Middle frontal gyrus (tissue), 1 donor: Measurements from ENCODE around the gene CLDN4.
"Not testable (repeated sequence)": the region's sequence is repeated elsewhere in the genome, so short reads cannot be mapped to it uniquely, and the experiment has no call there.

ENCODE experiments used
- DNase-seq: peaks from one replicate; pipeline ENCODE4 v3.0.0-alpha.2; 2015; ENCODE audit warnings: low spot score; ENCODE audit errors: extremely low spot score

CLDN4 gene

DNA sequence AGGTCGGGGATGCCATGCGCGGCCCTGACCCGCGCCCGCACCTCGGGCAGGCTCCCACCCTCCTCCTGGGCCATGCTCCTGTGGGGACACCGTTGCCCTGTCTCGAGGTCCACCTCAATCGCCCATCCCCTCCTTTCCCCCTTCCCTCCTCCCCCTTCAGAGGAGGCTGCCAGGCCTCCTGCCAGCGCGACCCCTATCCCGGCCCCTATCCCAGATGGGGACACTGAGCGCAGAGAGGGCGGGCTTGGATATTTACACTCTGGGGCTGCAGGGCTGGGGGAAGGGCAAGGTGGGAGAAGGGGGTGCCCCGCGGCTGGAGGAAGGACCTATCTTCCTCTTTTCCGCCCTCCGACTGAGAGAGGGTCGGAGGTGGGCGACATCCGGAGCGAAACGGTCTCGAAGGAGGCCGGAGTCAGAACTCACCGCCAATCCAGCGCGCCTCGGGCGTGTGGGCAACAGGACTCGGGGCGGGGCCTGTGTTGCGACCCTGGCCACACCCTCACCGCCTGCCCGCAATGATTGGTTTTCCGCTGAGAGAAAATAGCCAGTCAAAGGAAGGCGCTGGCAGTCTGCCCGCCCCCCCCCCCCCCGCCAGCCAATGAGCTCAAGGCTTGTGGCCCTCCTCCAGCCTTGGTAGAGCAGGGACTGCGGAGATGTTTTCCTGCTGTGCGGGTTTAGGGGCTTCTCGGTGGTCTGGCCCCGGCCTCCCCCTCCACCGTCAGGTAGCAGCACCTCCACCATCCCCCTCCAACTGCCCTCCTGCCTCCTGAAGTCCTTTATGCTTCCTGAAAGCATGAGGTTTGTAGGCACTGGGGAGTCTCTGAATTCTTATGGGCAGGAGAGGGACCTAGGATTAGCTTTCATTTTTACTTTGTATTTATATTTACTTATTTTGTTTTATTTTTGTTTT is 11.5 kb downstream of the CLDN4 start, which contains the start of gene METTL27:
Gene METTL27, minus strand, starts transcription at position 450 of the 910 bp plus-strand sequence. Its CDS starts 376 bp downstream, at position 74.
- peak; percentile 76 for DNase-seq

DNA sequence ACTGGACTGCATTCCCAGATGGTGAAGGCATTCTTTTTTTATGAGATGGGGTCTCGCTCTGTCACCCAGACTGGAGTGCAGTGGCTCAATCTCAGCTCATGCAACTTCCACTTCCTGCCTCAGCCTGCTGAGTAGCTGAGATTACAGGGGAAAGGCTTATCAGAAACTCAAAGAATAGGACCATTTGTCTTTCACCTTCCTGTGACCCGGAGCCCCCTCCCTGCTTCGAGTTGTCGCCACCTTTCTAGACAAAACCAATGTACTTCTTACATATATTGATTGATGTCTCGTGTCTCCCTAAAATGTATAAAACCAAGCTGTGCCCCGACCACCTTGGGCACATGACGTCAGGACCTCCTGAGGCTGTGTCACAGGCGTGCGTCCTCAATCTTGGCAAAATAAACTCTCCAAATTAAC is 13.3 kb downstream of the CLDN4 start:
- DNase-seq, result no peak

DNA sequence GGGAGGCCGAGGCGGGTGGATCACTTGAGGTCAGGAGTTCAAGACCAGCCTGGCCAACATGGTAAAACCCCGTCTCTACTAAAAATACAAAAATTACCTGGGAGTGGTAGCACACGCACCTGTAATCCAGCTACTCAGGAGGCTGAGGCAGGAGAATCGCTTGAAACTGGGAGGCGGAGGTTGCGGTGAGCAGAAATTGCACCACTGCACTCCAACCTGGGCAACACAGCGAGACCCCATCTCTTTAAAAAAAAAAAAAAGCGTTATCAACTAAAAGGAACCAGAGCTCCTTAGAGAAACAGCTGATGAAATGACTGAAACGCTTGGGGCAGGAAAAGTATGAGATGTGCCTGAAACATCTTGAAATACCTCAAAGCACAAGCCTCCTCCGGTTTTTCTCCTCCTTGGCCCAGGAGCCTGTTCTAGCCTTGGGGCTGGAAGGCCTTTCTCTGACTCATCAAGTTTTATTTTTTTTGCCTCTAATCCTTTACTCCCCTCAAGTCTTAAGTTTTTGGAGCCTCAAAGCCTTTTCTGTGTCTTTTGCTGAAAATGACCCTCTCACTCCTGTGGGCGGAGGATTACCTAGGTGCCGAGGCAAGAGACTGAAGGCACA is 14.2 kb downstream of the CLDN4 start:
- no peak for DNase-seq

- DNase-seq, result not testable (repeated sequence)
These were observed 15.0 kb downstream of the CLDN4 start for GRCh38 chr7:73845701-73846195.

GRCh38 chr7:73847941-73848723 is 17.3 kb downstream of the CLDN4 start:
- no peak for DNase-seq

DNA sequence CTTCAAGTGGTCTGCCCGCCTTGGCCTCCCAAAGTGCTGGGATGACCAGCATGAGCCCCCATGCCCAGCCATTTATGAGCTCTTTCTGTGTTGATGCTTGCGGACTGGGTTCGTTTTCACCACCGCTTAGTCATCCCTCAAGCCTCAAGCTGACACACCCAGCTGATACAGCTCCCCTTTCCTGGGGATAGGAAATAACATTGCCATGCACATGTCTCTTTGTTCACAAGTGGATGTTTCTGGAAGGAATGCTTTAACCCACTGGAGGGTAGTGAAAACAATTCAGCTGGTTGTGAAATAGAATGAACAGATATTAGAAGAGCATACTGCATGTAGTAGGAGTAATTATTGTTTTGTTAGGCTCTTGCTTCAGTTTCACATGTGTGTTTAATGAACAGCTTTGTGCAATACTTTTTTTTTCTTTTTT is 20.0 kb downstream of the CLDN4 start:
- DNase-seq, result no peak

DNA sequence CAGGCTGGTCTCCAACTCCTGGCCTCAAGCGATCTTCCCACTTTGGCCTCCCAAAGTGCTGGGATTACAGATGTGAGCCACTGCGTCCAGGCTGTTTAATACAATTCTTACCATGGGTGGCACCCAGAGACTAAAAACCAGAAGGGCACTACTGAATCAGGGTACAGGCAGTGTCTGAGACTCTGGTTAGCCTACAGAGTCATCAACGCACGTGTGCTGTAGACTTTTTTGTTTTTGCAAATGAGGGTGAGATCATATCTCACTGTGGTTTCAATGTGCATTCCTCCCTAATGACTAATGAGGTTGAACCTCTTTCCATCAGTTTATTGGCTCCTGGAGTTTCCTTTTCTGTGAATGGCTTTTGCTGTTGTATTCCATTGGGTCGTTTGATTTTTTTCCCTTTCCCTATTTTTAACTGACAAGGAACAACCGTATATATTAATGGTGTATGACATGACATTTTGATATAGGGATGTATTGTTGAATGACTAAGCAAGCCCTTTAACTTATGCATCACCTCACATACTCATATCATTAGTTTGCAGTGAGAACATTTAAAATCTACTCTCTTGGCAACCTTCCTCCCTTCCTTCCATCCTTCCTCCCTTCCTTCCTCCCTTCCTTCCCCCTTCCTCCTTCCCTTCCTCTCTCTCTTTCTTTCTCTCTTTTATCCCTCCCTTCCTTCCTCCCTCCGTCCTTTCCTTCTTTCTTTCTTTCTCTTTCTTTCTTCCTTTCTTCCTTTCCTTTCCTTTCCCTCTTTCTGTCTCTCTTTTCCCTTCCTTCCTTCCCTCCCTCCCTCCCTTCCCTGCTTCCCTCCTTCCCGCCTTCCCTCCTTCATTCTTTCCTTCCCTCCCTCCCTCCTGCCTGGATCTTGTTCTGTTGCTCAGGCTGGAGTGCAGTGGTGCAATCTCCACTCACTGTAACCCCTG is 20.9 kb downstream of the CLDN4 start:
- DNase-seq, result no peak

DNA sequence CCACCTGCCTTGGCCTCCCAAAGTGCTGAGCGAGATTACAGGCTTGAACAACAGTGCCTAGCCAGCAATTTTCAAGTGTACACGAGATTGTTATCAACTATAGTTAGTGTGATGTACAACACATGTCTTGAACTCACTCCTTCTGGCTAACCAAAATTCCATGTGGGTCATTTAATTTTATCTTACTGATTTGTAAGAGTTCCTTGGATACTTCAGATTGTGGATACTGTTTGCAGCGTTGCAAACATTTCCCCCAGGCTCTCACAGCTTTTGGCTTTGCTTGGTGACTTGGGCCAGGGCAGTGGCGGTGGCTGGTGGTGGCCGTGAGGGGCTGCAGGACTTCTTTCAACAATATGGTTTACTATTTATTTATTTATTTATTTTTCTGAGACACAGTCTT is 21.7 kb downstream of the CLDN4 start:
- no peak for DNase-seq

- DNase-seq, result no peak
These were observed 26.1 kb downstream of the CLDN4 start for GRCh38 chr7:73856941-73857340.

- no peak for DNase-seq
These were observed 28.0 kb downstream of the CLDN4 start for GRCh38 chr7:73858807-73859206.

GRCh38 chr7:73860859-73861258 is 30.1 kb downstream of the CLDN4 start, which contains the start of gene TMEM270:
Gene TMEM270, plus strand, starts transcription at chr7:73861159. Its CDS starts 36 bp downstream, at chr7:73861195.
- DNase-seq, result no peak

GRCh38 chr7:73861305-73861704 is 30.5 kb downstream of the CLDN4 start:
- DNase-seq, result no peak

DNA sequence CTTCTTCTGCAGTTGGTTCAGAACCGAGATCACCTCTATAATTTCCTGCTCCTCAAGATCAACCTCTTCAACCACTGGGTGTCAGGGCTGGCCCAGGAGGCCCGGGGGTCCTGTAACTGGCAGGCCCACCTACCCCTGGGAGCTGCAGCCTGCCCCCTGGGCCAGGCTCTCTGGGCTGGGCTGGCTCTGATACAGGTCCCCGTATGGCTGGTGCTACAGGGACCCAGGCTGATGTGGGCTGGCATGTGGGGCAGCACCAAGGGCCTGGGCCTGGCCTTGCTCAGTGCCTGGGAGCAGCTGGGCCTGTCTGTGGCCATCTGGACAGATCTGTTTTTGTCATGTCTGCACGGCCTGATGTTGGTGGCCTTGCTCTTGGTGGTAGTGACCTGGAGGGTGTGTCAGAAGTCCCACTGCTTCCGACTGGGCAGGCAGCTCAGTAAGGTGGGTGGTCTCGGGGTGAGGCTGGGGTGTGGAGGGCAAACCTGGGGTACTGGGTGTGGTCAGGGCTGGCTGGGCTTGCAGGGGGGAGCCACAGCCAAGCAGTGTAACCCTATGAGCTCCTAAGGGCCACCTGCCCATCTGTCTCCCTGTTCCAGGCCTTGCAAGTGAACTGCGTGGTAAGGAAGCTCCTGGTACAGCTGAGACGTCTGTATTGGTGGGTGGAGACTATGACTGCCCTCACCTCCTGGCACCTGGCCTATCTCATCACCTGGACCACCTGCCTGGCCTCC is 34.4 kb downstream of the CLDN4 start:
- no peak for DNase-seq

- DNase-seq, result no peak
These were observed 35.1 kb downstream of the CLDN4 start for GRCh38 chr7:73865738-73866445.

GRCh38 chr7:73866446-73866767 is 35.6 kb downstream of the CLDN4 start:
- DNase-seq, result no peak

- DNase-seq, result no peak
These were observed 38.4 kb downstream of the CLDN4 start for GRCh38 chr7:73869011-73869798.

- no peak for DNase-seq
These were observed 39.3 kb downstream of the CLDN4 start for GRCh38 chr7:73870041-73870492.
